Measurements from ENCODE around the gene LZTR1. TPM values are rescaled to one million over a fixed set of nuclear protein-coding genes. Genes with fewer than 3 reads are reported as not detected.

LZTR1 gene
- total RNA-seq, 2 donors from 2014 or later: 25.7 to 66.9 TPM

GRCh38 chr22:21012446-21013407 is 30.6 kb downstream of the LZTR1 start:
- Histone ChIP-seq H3K4me3 (no peak overlapping the region), H3K36me3 (replicated peaks in 1 of 2; ENCODE audit: insufficient read depth in 1 of 2, low read depth in 2 of 2) (no peaks in the 10 kb centered on the region), H3K9me3 (no peaks in the 10 kb centered on the region), H3K4me1 (peaks cover 16% of the 10 kb centered on the region), H3K27me3 (no peaks in the 10 kb centered on the region), H3K27ac (no peak overlapping the region)
- DNase-seq (no peak), ATAC-seq (no peak)
- intact Hi-C loops (cut with DNase I): loop anchor here (10.0 kb wide), 1 partner anchor 48 kb away; the partner anchor contains the start of gene AIFM3
- TF ChIP-seq POLR2A (IDR thresholded peaks at IDR 0.05): no peak
- TF ChIP-seq, protein P1, sequence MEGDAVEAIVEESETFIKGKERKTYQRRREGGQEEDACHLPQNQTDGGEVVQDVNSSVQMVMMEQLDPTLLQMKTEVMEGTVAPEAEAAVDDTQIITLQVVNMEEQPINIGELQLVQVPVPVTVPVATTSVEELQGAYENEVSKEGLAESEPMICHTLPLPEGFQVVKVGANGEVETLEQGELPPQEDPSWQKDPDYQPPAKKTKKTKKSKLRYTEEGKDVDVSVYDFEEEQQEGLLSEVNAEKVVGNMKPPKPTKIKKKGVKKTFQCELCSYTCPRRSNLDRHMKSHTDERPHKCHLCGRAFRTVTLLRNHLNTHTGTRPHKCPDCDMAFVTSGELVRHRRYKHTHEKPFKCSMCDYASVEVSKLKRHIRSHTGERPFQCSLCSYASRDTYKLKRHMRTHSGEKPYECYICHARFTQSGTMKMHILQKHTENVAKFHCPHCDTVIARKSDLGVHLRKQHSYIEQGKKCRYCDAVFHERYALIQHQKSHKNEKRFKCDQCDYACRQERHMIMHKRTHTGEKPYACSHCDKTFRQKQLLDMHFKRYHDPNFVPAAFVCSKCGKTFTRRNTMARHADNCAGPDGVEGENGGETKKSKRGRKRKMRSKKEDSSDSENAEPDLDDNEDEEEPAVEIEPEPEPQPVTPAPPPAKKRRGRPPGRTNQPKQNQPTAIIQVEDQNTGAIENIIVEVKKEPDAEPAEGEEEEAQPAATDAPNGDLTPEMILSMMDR (IDR thresholded peaks at IDR 0.05): no peak
- 72 to 76% methylated on average over 10 to 14 of the region's 14 CpGs for WGBS, 2 donors

DNA sequence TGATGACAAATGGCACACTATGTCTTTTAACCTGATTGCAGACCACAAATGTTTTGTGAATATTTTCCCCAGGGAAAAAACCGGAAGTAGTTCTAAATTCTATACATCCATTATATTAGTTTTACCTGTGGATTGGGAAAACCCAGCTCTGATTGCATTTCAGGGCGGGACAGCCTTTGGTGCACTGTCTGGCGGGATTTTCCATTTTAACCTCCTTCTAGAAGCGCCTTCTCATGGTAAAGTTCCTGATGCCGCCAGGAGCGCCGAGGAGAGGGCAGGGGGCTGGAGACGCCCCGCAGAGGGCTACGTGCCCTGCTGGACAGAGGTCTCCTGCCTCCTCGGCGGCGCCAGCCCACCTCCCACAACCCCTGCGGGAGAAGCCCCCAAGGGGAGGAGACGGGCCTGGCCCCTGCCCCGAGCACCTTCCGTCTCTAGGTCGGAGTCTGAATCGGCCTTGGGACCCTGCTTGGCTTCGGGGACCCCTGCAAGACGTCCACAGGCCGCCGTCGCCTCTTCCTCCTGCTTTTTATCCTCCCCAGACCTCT is 31.6 kb downstream of the LZTR1 start:
- no peak for TF ChIP-seq POLR2A (IDR thresholded peaks at IDR 0.05)
- TF ChIP-seq, protein P1 (IDR thresholded peaks at IDR 0.05): no peak
- Histone ChIP-seq H3K36me3 (replicated peaks in 1 of 2; ENCODE audit: insufficient read depth in 1 of 2, low read depth in 2 of 2) (no peaks in the 10 kb centered on the region), H3K4me3 (no peak overlapping the region), H3K27ac (peak overlapping the region in 2 of 4 donors; percentile 21 to 46), H3K9me3 (no peaks in the 10 kb centered on the region), H3K4me1 (peaks cover 16% of the 10 kb centered on the region), H3K27me3 (no peaks in the 10 kb centered on the region)
- intact Hi-C loops (cut with DNase I): loop anchor here (10.0 kb wide), 1 partner anchor 49 kb away; the partner anchor contains the start of gene AIFM3
- ATAC-seq (no peak), DNase-seq (no peak)
- WGBS, 2 donors: 18 to 59% methylated on average over 5 to 24 of the region's 24 CpGs

DNA sequence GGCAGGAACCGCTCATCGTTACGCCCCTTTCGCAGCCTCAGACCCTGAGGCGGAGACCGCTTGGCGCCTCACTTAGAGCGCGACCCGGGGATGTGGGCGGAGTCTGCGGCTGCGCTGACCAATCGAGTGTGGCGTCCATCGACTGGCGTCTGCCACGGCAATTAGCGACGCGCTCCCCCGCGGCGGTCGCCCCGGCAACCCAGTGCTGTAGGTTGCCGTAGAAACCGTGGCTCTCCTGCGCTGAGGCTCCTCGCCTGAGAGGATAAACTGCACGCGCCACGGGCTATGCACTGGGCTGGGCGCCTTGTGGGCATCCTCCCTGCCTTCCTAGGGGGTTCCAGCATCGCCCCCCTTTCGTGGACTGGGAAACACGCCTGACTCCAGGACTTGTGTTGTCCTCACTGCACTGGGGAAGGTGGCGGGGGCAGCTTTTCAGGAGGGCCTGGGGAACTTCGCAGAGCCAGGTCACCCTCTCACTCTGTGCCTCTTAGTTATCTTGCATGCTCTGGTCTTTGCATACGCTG is 32.2 kb downstream of the LZTR1 start:
- H3K4me3 ChIP-seq: no peak overlapping the region
- intact Hi-C loops (cut with DNase I): loop anchor here (10.0 kb wide), 1 partner anchor 49 kb away; the partner anchor contains the start of gene AIFM3

GRCh38 chr22:21014726-21015465 is 32.8 kb downstream of the LZTR1 start, which contains the start of gene P2RX6:
P2RX6 (plus strand) TSS chr22:21015165; CDS start chr22:21015175, 10 bp downstream.
- TF ChIP-seq, protein P1 (IDR thresholded peaks at IDR 0.05): no peak
- TF ChIP-seq POLR2A (IDR thresholded peaks at IDR 0.05): no peak
- DNase-seq: peak in 1 of 4 donors; percentile 23
- Histone ChIP-seq H3K4me1 (peaks cover 16% of the 10 kb centered on the region), H3K4me3 (no peak within 1 kb of the TSS), H3K36me3 (replicated peaks in 1 of 2; ENCODE audit: insufficient read depth in 1 of 2, low read depth in 2 of 2) (no peaks in the 10 kb centered on the region), H3K9me3 (no peaks in the 10 kb centered on the region), H3K27me3 (no peaks in the 10 kb centered on the region), H3K27ac (peak within 1 kb of the TSS in 3 of 4 donors; percentile 21 to 46 (median 30))
- intact Hi-C loops (cut with DNase I): loop anchor here (10.0 kb wide), 1 partner anchor 50 kb away; the partner anchor contains the start of gene AIFM3
- ATAC-seq: no peak
- WGBS, 2 donors: 26 to 34% methylated on average over 11 to 12 of the region's 12 CpGs

More for the DNA sequence above, 32.2 kb downstream of the LZTR1 start:
- no peaks in the 10 kb centered on the region for H3K27me3 ChIP-seq
- DNase-seq: peak; percentile 62 to 84 (median 80)
- WGBS, 2 donors: 1 to 20% methylated on average over 3 to 40 of the region's 40 CpGs
- peak overlapping the region in 3 of 4 donors; percentile 21 to 46 (median 30) for H3K27ac ChIP-seq
- no peaks in the 10 kb centered on the region for H3K9me3 ChIP-seq
- H3K36me3 ChIP-seq (replicated peaks in 1 of 2; ENCODE audit: insufficient read depth in 1 of 2, low read depth in 2 of 2): no peaks in the 10 kb centered on the region
- TF ChIP-seq, protein P1 (IDR thresholded peaks at IDR 0.05): no peak
- no peak for TF ChIP-seq POLR2A (IDR thresholded peaks at IDR 0.05)
- H3K4me1 ChIP-seq: peaks cover 16% of the 10 kb centered on the region
- ATAC-seq: peak; percentile 83
